Measurements from ENCODE around the gene LAMC2. TPM values are rescaled to one million over a fixed set of nuclear protein-coding genes. Genes with fewer than 3 reads are reported as not detected.

LAMC2 gene
- total RNA-seq, 2 donors from 2014 or later, result not detected

- Mint-ChIP-seq H3K9me3 (no peaks in the 10 kb centered on the region), H3K27ac (no peak overlapping the region), H3K36me3 (no peaks in the 10 kb centered on the region)
- DNase-seq (ENCODE audit: low spot score in 2 of 2) (no peak), ATAC-seq (no peak)
Measured at GRCh38 chr1:183197762-183198161, 11.7 kb downstream of the LAMC2 start.

- Mint-ChIP-seq H3K9me3 (no peaks in the 10 kb centered on the region), H3K36me3 (no peaks in the 10 kb centered on the region)
- DNase-seq (ENCODE audit: low spot score in 2 of 2), result no peak
Measured at GRCh38 chr1:183198463-183198862, 12.4 kb downstream of the LAMC2 start.

GRCh38 chr1:183199304-183199703 is 13.2 kb downstream of the LAMC2 start:
- DNase-seq (ENCODE audit: low spot score in 2 of 2), result no peak
- ATAC-seq, result no peak
- Mint-ChIP-seq H3K9me3 (no peaks in the 10 kb centered on the region), H3K27ac (no peak overlapping the region), H3K36me3 (no peaks in the 10 kb centered on the region)

More at GRCh38 chr1:183198463-183198862, 12.4 kb downstream of the LAMC2 start:
- no peak overlapping the region for H3K27ac Mint-ChIP-seq
- ATAC-seq, result no peak

GRCh38 chr1:183200451-183200850 is 14.4 kb downstream of the LAMC2 start:
- ATAC-seq (no peak), DNase-seq (ENCODE audit: low spot score in 2 of 2) (no peak)
- H3K9me3 Mint-ChIP-seq, result no peaks in the 10 kb centered on the region
- H3K27ac Mint-ChIP-seq, result no peak overlapping the region
- H3K36me3 Mint-ChIP-seq, result no peaks in the 10 kb centered on the region

- no peaks in the 10 kb centered on the region for H3K9me3 Mint-ChIP-seq
- H3K27ac Mint-ChIP-seq, result no peak overlapping the region
- no peaks in the 10 kb centered on the region for H3K36me3 Mint-ChIP-seq
- no peak for ATAC-seq
- no peak for DNase-seq (ENCODE audit: low spot score in 2 of 2)
Measured at GRCh38 chr1:183203094-183203493, 17.0 kb downstream of the LAMC2 start.

GRCh38 chr1:183205196-183205781 is 19.2 kb downstream of the LAMC2 start:
- Mint-ChIP-seq H3K27ac (no peak overlapping the region), H3K9me3 (no peaks in the 10 kb centered on the region), H3K36me3 (no peaks in the 10 kb centered on the region)
- no peak for ATAC-seq
- no peak for DNase-seq (ENCODE audit: low spot score in 2 of 2)

- ATAC-seq, result no peak
- Mint-ChIP-seq H3K27ac (no peak overlapping the region), H3K36me3 (no peaks in the 10 kb centered on the region), H3K9me3 (no peaks in the 10 kb centered on the region)
- no peak for DNase-seq (ENCODE audit: low spot score in 2 of 2)
Measured at GRCh38 chr1:183206538-183207122, 20.6 kb downstream of the LAMC2 start.

GRCh38 chr1:183209533-183210158 is 23.6 kb downstream of the LAMC2 start:
- DNase-seq (ENCODE audit: low spot score in 2 of 2), result peak in 1 of 2 donors; percentile 10
- H3K27ac Mint-ChIP-seq, result peak overlapping the region in 1 of 2 donors; percentile 71

GRCh38 chr1:183210681-183211080 is 24.6 kb downstream of the LAMC2 start:
- Mint-ChIP-seq H3K27ac (no peak overlapping the region), H3K36me3 (no peaks in the 10 kb centered on the region)
- ATAC-seq, result no peak

More at GRCh38 chr1:183209533-183210158, 23.6 kb downstream of the LAMC2 start:
- H3K9me3 Mint-ChIP-seq, result no peaks in the 10 kb centered on the region
- peak; percentile 91 to 95 for ATAC-seq
- H3K36me3 Mint-ChIP-seq, result no peaks in the 10 kb centered on the region

GRCh38 chr1:183212870-183213269 is 26.8 kb downstream of the LAMC2 start:
- H3K9me3 Mint-ChIP-seq, result no peaks in the 10 kb centered on the region
- H3K36me3 Mint-ChIP-seq, result no peaks in the 10 kb centered on the region
- ATAC-seq (no peak), DNase-seq (ENCODE audit: low spot score in 2 of 2) (no peak)
- no peak overlapping the region for H3K27ac Mint-ChIP-seq

More at GRCh38 chr1:183210681-183211080, 24.6 kb downstream of the LAMC2 start:
- DNase-seq (ENCODE audit: low spot score in 2 of 2), result no peak
- no peaks in the 10 kb centered on the region for H3K9me3 Mint-ChIP-seq

- Mint-ChIP-seq H3K9me3 (no peaks in the 10 kb centered on the region), H3K36me3 (no peaks in the 10 kb centered on the region), H3K27ac (no peak overlapping the region)
- DNase-seq (ENCODE audit: low spot score in 2 of 2) (no peak), ATAC-seq (no peak)
Measured at GRCh38 chr1:183214021-183214970, 28.2 kb downstream of the LAMC2 start.

GRCh38 chr1:183215076-183215720 is 29.1 kb downstream of the LAMC2 start:
- H3K36me3 Mint-ChIP-seq, result no peaks in the 10 kb centered on the region
- DNase-seq (ENCODE audit: low spot score in 2 of 2) (no peak), ATAC-seq (no peak)
- no peak overlapping the region for H3K27ac Mint-ChIP-seq
- H3K9me3 Mint-ChIP-seq, result no peaks in the 10 kb centered on the region

- no peaks in the 10 kb centered on the region for H3K9me3 Mint-ChIP-seq
- DNase-seq (ENCODE audit: low spot score in 2 of 2), result no peak
Measured at GRCh38 chr1:183215936-183216335, 29.9 kb downstream of the LAMC2 start.

GRCh38 chr1:183218027-183218618 is 32.1 kb downstream of the LAMC2 start:
- Mint-ChIP-seq H3K36me3 (no peaks in the 10 kb centered on the region), H3K9me3 (no peaks in the 10 kb centered on the region), H3K27ac (no peak overlapping the region)
- DNase-seq (ENCODE audit: low spot score in 2 of 2), result no peak
- no peak for ATAC-seq

More at GRCh38 chr1:183215936-183216335, 29.9 kb downstream of the LAMC2 start:
- no peak for ATAC-seq
- no peaks in the 10 kb centered on the region for H3K36me3 Mint-ChIP-seq
- H3K27ac Mint-ChIP-seq, result no peak overlapping the region

GRCh38 chr1:183218971-183219615 is 33.0 kb downstream of the LAMC2 start:
- Mint-ChIP-seq H3K9me3 (no peaks in the 10 kb centered on the region), H3K36me3 (no peaks in the 10 kb centered on the region), H3K27ac (peak overlapping the region in 1 of 2 donors; percentile 24)
- ATAC-seq, result peak; percentile 49 to 68
- peak in 1 of 2 donors; percentile 22 for DNase-seq (ENCODE audit: low spot score in 2 of 2)

GRCh38 chr1:183219616-183220009 is 33.5 kb downstream of the LAMC2 start:
- Mint-ChIP-seq H3K36me3 (no peaks in the 10 kb centered on the region), H3K9me3 (no peaks in the 10 kb centered on the region), H3K27ac (peak overlapping the region in 1 of 2 donors; percentile 24)
- DNase-seq (ENCODE audit: low spot score in 2 of 2) (no peak), ATAC-seq (no peak)

All from activated naive CD4-positive, alpha-beta T cell treated with anti-CD3 and anti-CD28 coated beads, Interleukin-2, amount 50 U/mL, for 72 hours (primary cell).